Lung (tissue), 16 donors: ENCODE results near the gene TADA2A. TPM values are rescaled to one million over a fixed set of nuclear protein-coding genes. Genes with fewer than 3 reads are reported as not detected.

Experiments
- ATAC-seq: fragments of 200-7000 bp; cut with Tn5 transposase; one replicate; pipeline ENCODE4 v1.9.1; 2020; ENCODE audit warnings: moderate number of reproducible peaks; ENCODE audit not compliant: insufficient read depth, low FRiP score
- DNase-seq, 3 donors: peaks; one replicate each; pipeline ENCODE4 v3.0.0-alpha.2; 2013 to 2017
- H3K27ac ChIP-seq, 2 donors: one replicate each; pipeline ENCODE4 v1.5.1; 2013; ENCODE audit warnings: mild to moderate bottlenecking in 2 of 2, moderate library complexity in 2 of 2, control low read depth in 1 of 2, inconsistent platforms in 1 of 2, low read depth in 1 of 2, low read length in 1 of 2
- H3K27me3 ChIP-seq, 3 donors: one replicate each; pipeline ENCODE4 v1.5.1; 2013; ENCODE audit warnings: low read length in 2 of 3; ENCODE audit not compliant: control insufficient read depth in 3 of 3, insufficient read depth in 3 of 3
- H3K36me3 ChIP-seq, 4 donors: one replicate each; pipeline ENCODE4 v1.5.1; 2013; ENCODE audit warnings: low read length in 4 of 4, mild to moderate bottlenecking in 1 of 4, moderate library complexity in 1 of 4; ENCODE audit not compliant: control insufficient read depth in 4 of 4, insufficient read depth in 4 of 4
- H3K4me1 ChIP-seq, 5 donors: one replicate each; pipeline ENCODE4 v1.5.1; 2013; ENCODE audit warnings: low read length in 5 of 5, mild to moderate bottlenecking in 2 of 5, moderate library complexity in 1 of 5; ENCODE audit not compliant: control insufficient read depth in 5 of 5, insufficient read depth in 5 of 5
- H3K4me3 ChIP-seq: one replicate; pipeline ENCODE4 v1.5.1; 2013; ENCODE audit warnings: mild to moderate bottlenecking, control low read depth, moderate library complexity
- H3K9ac ChIP-seq, 2 donors: one replicate each; pipeline ENCODE4 v1.5.1; 2013; ENCODE audit warnings: low read length in 2 of 2, control low read depth in 1 of 2; ENCODE audit not compliant: insufficient read depth in 1 of 2
- H3K9me3 ChIP-seq, 4 donors: one replicate each; pipeline ENCODE4 v1.5.1; 2013; ENCODE audit warnings: low read length in 3 of 4, mild to moderate bottlenecking in 1 of 4, moderate library complexity in 1 of 4; ENCODE audit not compliant: control insufficient read depth in 4 of 4, insufficient read depth in 3 of 4
- CTCF ChIP-seq: IDR thresholded peaks from 2 replicates; pipeline ENCODE4 v1.5.1; 2012; ENCODE audit warnings: mild to moderate bottlenecking; ENCODE audit errors: control extremely low read depth, extremely low read depth
- WGBS, 2 donors: extraction: QIAGEN DNeasy Blood & Tissue Kit; methylation state at CpG; one replicate each; pipeline ENCODE4 v1.1.7; 2013; 5-methylcytosine and 5-hydroxymethylcytosine counted together
- long read RNA-seq, 5 donors: transcript quantifications; one replicate each; lab custom pipeline, GENCODE V29; 2026
- polyA plus RNA-seq, 2 donors: library from polyadenylated mRNA; stranded (reverse); fragments of 200-250 nt; gene quantifications; one replicate each; pipeline ENCODE4 v1.2.1, GENCODE V29; 2013
- total RNA-seq, 2 donors: library from RNA; depleted of rRNA in 1 of 2; stranded (reverse); fragments of >200 nt in 1 of 2; gene quantifications; one replicate each; pipeline ENCODE4 v1.2.1, GENCODE V29; 2014 to 2021
- donor health status: control.
- donor health status: control.
- donor health status: Bipolar disorder and iron deficiency.
- donor health status: healthy.
- donor health status: DM: yes; HTN: yes; CAD: no.

The TADA2A gene
- 10 to 100 TPM; 24.7 to 28.6 TPM for total RNA-seq
- 1 to 10 TPM; 7.4 to 9.2 TPM for polyA plus RNA-seq
- long read RNA-seq, donor 1, full-length matches to known transcripts = 4 of 4 reads
- long read RNA-seq, donor 1, partial matches to known transcripts = 0 of 4 reads
- long read RNA-seq, donor 1, other reads (novel, unspliced or antisense) = 0 of 4 reads
- long read RNA-seq, donor 2, full-length matches to known transcripts = 1 of 1 reads
- long read RNA-seq, donor 2, partial matches to known transcripts = 0 of 1 reads
- long read RNA-seq, donor 2, other reads (novel, unspliced or antisense) = 0 of 1 reads
- long read RNA-seq, donor 3, full-length matches to known transcripts = 1 of 1 reads
- long read RNA-seq, donor 3, partial matches to known transcripts = 0 of 1 reads
- long read RNA-seq, donor 3, other reads (novel, unspliced or antisense) = 0 of 1 reads
- long read RNA-seq, donor 4, partial matches to known transcripts = 0 of 4 reads
- long read RNA-seq, donor 4, other reads (novel, unspliced or antisense) = 0 of 4 reads
- long read RNA-seq, donor 5, partial matches to known transcripts = 0 of 3 reads
- long read RNA-seq, donor 5, other reads (novel, unspliced or antisense) = 0 of 3 reads

GRCh38 chr17:37406635-37407461, at the start of gene TADA2A, which contains the start of gene ACACA:
Gene TADA2A, plus strand, starts transcription at chr17:37406886. Its CDS starts 4,480 bp downstream, at chr17:37411366.
Gene ACACA, minus strand, starts transcription at chr17:37406836. Its CDS starts 537 bp downstream, at chr17:37406299.
- Histone ChIP-seq H3K36me3 (peaks cover 0 to 9% (median 4%) of the 10 kb centered on the region in 4 donors), H3K27ac (peak within 1 kb of the TSS; percentile 97), H3K27me3 (no peaks in the 10 kb centered on the region), H3K9ac (peak within 1 kb of the TSS; percentile 73 to 78), H3K4me1 (peaks cover 0 to 14% (median 3%) of the 10 kb centered on the region in 5 donors), H3K9me3 (no peaks in the 10 kb centered on the region), H3K4me3 (peak within 1 kb of the TSS; percentile 91)
- WGBS, 2 donors = 0% methylated on average over 67 to 97 of the region's 98 CpGs
- ATAC-seq (peak; percentile 98), DNase-seq (peak; percentile 77 to 83 (median 80))
- no peak for TF ChIP-seq CTCF

- Histone ChIP-seq H3K36me3 (peaks cover 0 to 3% (median 2%) of the 10 kb centered on the region in 4 donors), H3K9ac (peak overlapping the region; percentile 6 to 56), H3K4me3 (peak overlapping the region; percentile 63), H3K27me3 (no peaks in the 10 kb centered on the region), H3K27ac (peak overlapping the region; percentile 48 to 67), H3K4me1 (peaks cover 4 to 21% (median 9%) of the 10 kb centered on the region in 5 donors), H3K9me3 (no peaks in the 10 kb centered on the region)
- 3 to 4% methylated on average over 21 of the region's 21 CpGs for WGBS, 2 donors
- DNase-seq (peak; percentile 79 to 83 (median 82)), ATAC-seq (peak; percentile 5)
- no peak for TF ChIP-seq CTCF
Observed at GRCh38 chr17:37358098-37358829, 48.4 kb upstream of the TADA2A start.

GRCh38 chr17:37358830-37359681, 47.6 kb upstream of the TADA2A start:
- Histone ChIP-seq H3K36me3 (peaks cover 0 to 3% (median 2%) of the 10 kb centered on the region in 4 donors), H3K9ac (peak overlapping the region; percentile 56 to 87), H3K4me1 (peaks cover 4 to 21% (median 9%) of the 10 kb centered on the region in 5 donors), H3K4me3 (peak overlapping the region; percentile 63), H3K9me3 (no peaks in the 10 kb centered on the region), H3K27ac (peak overlapping the region; percentile 94), H3K27me3 (no peaks in the 10 kb centered on the region)
- WGBS, 2 donors = 1% methylated on average over 84 to 88 of the region's 88 CpGs
- ATAC-seq = peak; percentile 94
- peak; percentile 94 to 96 (median 95) for DNase-seq
- TF ChIP-seq CTCF = no peak
